Measurements from ENCODE around the gene CSK. TPM values are rescaled to one million over a fixed set of nuclear protein-coding genes. Genes with fewer than 3 reads are reported as not detected.

The CSK gene
- total RNA-seq, 4 donors from 2014 or later, result 37.6 to 47.3 (median 45.4) TPM

DNA sequence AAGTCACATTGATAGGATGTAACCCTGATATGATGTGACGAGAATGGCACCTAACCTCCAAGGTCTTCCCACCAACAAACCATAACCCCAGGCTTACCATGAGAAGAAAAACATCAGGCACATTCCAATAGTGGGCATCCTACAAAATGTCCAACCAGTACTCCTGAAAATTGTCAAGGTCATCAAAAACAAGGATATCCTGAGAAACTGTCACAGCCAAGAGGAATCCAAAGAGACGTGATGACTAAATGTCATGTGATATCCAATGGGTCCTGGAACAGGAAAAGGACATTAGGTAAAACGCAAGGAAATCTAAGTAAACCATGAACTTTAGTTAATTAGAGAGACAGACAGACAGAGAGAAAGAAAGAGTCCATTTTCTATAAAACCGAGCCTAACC is 35.5 kb upstream of the CSK start:
- no peak for DNase-seq (ENCODE audit: low spot score in 2 of 2)
- 73 to 80% methylated on average over 4 of the region's 4 CpGs for WGBS, 2 donors
- no peak for TF ChIP-seq POLR2A (IDR thresholded peaks at IDR 0.05)
- TF ChIP-seq, protein P1, sequence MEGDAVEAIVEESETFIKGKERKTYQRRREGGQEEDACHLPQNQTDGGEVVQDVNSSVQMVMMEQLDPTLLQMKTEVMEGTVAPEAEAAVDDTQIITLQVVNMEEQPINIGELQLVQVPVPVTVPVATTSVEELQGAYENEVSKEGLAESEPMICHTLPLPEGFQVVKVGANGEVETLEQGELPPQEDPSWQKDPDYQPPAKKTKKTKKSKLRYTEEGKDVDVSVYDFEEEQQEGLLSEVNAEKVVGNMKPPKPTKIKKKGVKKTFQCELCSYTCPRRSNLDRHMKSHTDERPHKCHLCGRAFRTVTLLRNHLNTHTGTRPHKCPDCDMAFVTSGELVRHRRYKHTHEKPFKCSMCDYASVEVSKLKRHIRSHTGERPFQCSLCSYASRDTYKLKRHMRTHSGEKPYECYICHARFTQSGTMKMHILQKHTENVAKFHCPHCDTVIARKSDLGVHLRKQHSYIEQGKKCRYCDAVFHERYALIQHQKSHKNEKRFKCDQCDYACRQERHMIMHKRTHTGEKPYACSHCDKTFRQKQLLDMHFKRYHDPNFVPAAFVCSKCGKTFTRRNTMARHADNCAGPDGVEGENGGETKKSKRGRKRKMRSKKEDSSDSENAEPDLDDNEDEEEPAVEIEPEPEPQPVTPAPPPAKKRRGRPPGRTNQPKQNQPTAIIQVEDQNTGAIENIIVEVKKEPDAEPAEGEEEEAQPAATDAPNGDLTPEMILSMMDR (IDR thresholded peaks at IDR 0.05), result no peak
- intact Hi-C loops (cut with DNase I; ENCODE audit: low total_unique reads), result no loop called here
- H3K4me3 ChIP-seq (ENCODE audit: low read depth, poor library complexity, severe bottlenecking), result no peak overlapping the region

- no peak within 1 kb of the TSS for H3K4me3 ChIP-seq (ENCODE audit: low read depth, poor library complexity, severe bottlenecking)
- intact Hi-C loops (cut with DNase I; ENCODE audit: low total_unique reads), result no loop called here
- no peak for DNase-seq (ENCODE audit: low spot score in 2 of 2)
- 66 to 70% methylated on average over 3 of the region's 3 CpGs for WGBS, 2 donors
- TF ChIP-seq, protein P1 (IDR thresholded peaks at IDR 0.05), result no peak
- TF ChIP-seq POLR2A (IDR thresholded peaks at IDR 0.05), result no peak
These were observed 33.4 kb upstream of the CSK start, which contains the start of gene CYP1A2 for GRCh38 chr15:74748322-74748946. TSS of gene CYP1A2 (plus strand) at chr15:74748845. CDS start at chr15:74749739, 894 bp downstream.

GRCh38 chr15:74749832-74750231 is 32.0 kb upstream of the CSK start:
- 94 to 96% methylated on average over 6 to 12 of the region's 20 CpGs for WGBS, 2 donors
- intact Hi-C loops (cut with DNase I; ENCODE audit: low total_unique reads), result no loop called here
- no peak for DNase-seq (ENCODE audit: low spot score in 2 of 2)
- TF ChIP-seq POLR2A (IDR thresholded peaks at IDR 0.05), result no peak
- TF ChIP-seq, protein P1 (IDR thresholded peaks at IDR 0.05), result no peak
- H3K4me3 ChIP-seq (ENCODE audit: low read depth, poor library complexity, severe bottlenecking), result no peak overlapping the region

- intact Hi-C loops (cut with DNase I; ENCODE audit: low total_unique reads), result no loop called here
- DNase-seq (ENCODE audit: low spot score in 2 of 2), result no peak
- H3K4me3 ChIP-seq (ENCODE audit: low read depth, poor library complexity, severe bottlenecking), result no peak overlapping the region
- WGBS, 2 donors, result 60 to 70% methylated on average over 2 of the region's 2 CpGs
- TF ChIP-seq POLR2A (IDR thresholded peaks at IDR 0.05), result no peak
- TF ChIP-seq, protein P1 (IDR thresholded peaks at IDR 0.05), result no peak
These were observed 31.1 kb upstream of the CSK start for GRCh38 chr15:74750751-74751150.

DNA sequence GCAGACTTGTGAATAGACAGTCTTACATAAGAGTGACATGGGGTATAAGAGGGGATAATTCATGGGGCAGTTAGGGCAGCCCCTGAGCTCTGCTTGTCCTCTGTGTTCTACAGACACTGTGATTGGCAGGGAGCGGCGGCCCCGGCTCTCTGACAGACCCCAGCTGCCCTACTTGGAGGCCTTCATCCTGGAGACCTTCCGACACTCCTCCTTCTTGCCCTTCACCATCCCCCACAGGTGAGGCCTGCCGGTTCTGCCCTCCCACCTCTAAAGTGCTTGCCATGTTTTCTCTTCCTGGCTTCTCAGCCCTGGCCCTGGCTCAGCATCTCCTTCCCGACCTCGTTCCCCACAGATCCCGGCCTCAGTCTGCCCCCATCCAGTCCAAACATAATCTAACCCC is 29.9 kb upstream of the CSK start:
- intact Hi-C loops (cut with DNase I; ENCODE audit: low total_unique reads), result no loop called here
- WGBS, 2 donors, result 72% methylated on average over 8 of the region's 8 CpGs
- TF ChIP-seq POLR2A (IDR thresholded peaks at IDR 0.05), result no peak
- TF ChIP-seq, protein P1 (IDR thresholded peaks at IDR 0.05), result no peak
- DNase-seq (ENCODE audit: low spot score in 2 of 2), result no peak
- no peak overlapping the region for H3K4me3 ChIP-seq (ENCODE audit: low read depth, poor library complexity, severe bottlenecking)

- no peak for DNase-seq (ENCODE audit: low spot score in 2 of 2)
- 30 to 35% methylated on average over 5 of the region's 5 CpGs for WGBS, 2 donors
- TF ChIP-seq POLR2A (IDR thresholded peaks at IDR 0.05), result no peak
- TF ChIP-seq, protein P1 (IDR thresholded peaks at IDR 0.05), result no peak
- H3K4me3 ChIP-seq (ENCODE audit: low read depth, poor library complexity, severe bottlenecking), result no peak overlapping the region
- intact Hi-C loops (cut with DNase I; ENCODE audit: low total_unique reads), result no loop called here
These were observed 29.3 kb upstream of the CSK start for GRCh38 chr15:74752531-74752930.
